ENCODE results near the gene RGS9BP. TPM values are rescaled to one million over a fixed set of nuclear protein-coding genes. Genes with fewer than 3 reads are reported as not detected.
"Not testable (repeated sequence)": the region's sequence is repeated elsewhere in the genome, so short reads cannot be mapped to it uniquely, and the experiment has no call there.

Gene RGS9BP
- total RNA-seq, 4 donors from 2014 or later = 3.9 to 10.6 (median 6.0) TPM

DNA sequence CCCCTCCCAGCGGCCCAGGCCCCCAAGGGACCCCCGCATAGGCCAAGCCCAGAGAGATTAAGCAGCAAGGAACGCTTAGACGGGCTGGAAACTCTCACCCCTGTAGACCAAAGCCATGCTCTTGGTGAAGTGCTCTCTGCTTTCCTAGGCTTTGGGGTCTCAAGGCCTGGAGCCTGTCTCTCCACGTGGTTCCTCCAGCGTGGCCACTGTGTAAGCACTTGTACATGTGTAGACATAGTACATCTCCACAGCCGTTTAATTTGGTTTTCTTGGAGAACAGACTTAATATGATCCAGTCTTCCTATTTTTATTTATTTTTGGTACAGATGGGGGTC is 17.0 kb downstream of the RGS9BP start:
- in situ Hi-C loops (cut with MboI; ENCODE audit: low sequenced_read_pairs in 4 of 4) = loop anchor here in 1 of 4 donors (10.0 to 25.0 kb wide), 2 partner anchors 108 to 330 kb away; partner anchors contain the start of gene PDCD5
- intact Hi-C loops (cut with DNase I; ENCODE audit: low total_unique reads) = loop anchor here (5.0 kb wide), 3 partner anchors 40 to 110 kb away; partner anchors contain the start of gene PDCD5

DNA sequence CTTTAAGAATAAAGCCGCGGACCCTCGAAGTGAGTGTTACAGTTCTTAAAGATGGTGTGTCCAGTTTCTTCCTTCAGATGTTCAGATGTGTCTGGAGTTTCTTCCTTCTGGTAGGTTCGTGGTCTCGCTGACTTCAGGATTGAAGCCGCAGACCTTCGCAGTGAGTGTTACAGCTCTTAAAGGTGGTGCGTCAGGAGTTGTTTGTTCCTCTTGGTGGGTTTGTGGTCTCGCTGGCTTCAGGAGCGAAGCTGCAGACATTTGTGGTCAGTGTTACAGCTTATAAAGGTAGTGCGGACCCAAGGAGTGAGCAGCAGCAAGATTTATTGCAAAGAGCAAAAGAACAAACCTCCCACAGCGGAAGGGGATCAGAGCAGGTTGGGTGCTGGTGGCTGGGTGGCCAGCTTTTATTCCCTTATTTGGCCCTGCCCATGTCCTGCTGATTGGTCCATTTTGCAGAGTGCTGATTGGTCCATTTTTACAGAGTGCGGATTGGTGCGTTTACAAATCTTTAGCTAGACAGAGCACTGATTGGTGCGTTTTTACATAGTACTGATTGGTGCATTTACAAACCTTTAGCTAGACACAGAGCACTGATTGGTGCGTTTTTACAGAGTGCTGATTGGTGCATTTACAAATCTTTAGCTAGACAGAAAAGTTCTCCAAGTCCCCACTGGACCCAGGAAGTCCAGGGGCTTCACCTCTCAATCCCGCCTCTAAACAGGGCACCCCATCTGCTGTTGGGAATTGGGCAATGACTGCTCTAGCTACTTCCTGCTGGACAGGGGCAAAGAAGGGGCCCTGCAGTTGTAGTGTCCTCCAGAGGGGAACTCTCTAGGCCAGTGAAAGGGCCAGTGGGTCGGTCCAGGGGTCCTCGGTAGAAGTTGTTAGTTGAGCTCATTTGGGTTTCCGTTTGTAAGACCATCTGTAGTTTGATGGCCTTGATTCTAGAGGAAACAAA is 17.8 kb downstream of the RGS9BP start:
- peaks cover 46 to 50% of the 10 kb centered on the region in 2 donors for H3K4me1 ChIP-seq
- not testable (repeated sequence) for ATAC-seq, H3K9me3 ChIP-seq, DNase-seq, H3K36me3 ChIP-seq, H3K27me3 ChIP-seq
- peak overlapping the region; percentile 64 to 78 (median 66) for H3K4me3 ChIP-seq
- intact Hi-C loops (cut with DNase I; ENCODE audit: low total_unique reads) = loop anchor here (5.0 kb wide), 3 partner anchors 41 to 111 kb away; partner anchors contain the start of gene PDCD5
- in situ Hi-C loops (cut with MboI; ENCODE audit: low sequenced_read_pairs in 4 of 4) = loop anchor here in 1 of 4 donors (10.0 to 25.0 kb wide), 2 partner anchors 109 to 331 kb away; partner anchors contain the start of gene PDCD5
- H3K27ac ChIP-seq = peak overlapping the region; percentile 69 to 92 (median 83)

More for the DNA sequence above, 17.0 kb downstream of the RGS9BP start:
- DNase-seq (no peak), ATAC-seq (no peak)
- no peaks in the 10 kb centered on the region for H3K9me3 ChIP-seq
- no peak for TF ChIP-seq POLR2A (IDR thresholded peaks at IDR 0.05)
- TF ChIP-seq, protein P1, sequence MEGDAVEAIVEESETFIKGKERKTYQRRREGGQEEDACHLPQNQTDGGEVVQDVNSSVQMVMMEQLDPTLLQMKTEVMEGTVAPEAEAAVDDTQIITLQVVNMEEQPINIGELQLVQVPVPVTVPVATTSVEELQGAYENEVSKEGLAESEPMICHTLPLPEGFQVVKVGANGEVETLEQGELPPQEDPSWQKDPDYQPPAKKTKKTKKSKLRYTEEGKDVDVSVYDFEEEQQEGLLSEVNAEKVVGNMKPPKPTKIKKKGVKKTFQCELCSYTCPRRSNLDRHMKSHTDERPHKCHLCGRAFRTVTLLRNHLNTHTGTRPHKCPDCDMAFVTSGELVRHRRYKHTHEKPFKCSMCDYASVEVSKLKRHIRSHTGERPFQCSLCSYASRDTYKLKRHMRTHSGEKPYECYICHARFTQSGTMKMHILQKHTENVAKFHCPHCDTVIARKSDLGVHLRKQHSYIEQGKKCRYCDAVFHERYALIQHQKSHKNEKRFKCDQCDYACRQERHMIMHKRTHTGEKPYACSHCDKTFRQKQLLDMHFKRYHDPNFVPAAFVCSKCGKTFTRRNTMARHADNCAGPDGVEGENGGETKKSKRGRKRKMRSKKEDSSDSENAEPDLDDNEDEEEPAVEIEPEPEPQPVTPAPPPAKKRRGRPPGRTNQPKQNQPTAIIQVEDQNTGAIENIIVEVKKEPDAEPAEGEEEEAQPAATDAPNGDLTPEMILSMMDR (IDR thresholded peaks at IDR 0.05 in 4 of 5, conservative IDR thresholded peaks at IDR 0.05 in 1 of 5) = no peak
- no peaks in the 10 kb centered on the region for H3K27me3 ChIP-seq
- H3K36me3 ChIP-seq = no peaks in the 10 kb centered on the region
- peaks cover 46 to 50% of the 10 kb centered on the region in 2 donors for H3K4me1 ChIP-seq
- peak overlapping the region; percentile 69 to 92 (median 83) for H3K27ac ChIP-seq
- H3K4me3 ChIP-seq = peak overlapping the region; percentile 64 to 78 (median 66)

DNA sequence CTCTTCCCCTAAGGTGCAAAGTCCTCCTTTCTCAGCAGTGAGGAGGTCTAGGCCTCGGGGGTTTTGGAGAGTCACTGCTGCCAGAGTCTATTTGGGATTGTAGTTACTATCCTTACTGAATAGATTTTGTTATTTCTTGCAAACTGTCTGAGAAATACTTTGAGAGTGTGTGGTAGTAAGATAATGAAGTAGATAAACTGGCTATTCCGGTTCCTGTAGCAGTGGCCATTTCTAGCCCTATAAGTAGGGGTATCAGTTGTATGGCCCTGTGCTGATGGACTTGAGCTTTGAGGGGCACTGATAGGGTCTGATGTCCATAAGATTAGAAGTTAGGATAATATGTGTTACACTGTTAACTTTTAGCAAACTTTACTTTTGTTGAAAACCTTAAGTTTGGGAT is 18.7 kb downstream of the RGS9BP start:
- H3K27ac ChIP-seq = peak overlapping the region; percentile 10 to 71 (median 30)

DNA sequence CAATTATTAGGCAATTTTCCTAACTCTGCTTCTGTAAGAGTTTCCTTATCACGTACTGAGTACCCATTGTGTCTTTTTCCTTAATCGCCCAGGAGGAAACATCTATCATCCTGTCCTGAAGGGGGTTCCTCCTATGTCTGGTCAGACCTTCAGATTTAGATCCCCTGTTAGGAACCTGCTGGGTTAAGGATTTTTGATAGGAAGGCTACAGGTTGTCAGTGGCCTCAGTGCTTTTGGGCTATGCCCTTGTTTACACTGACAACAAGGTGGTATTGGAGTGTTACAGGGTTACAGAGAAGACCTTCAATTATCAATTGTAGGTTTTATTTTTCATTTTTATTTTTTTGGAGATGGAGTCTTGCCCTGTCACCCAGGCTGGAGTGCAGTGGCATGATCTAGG is 19.2 kb downstream of the RGS9BP start:
- peaks cover 0 to 14% of the 10 kb centered on the region in 2 donors for H3K36me3 ChIP-seq
- DNase-seq, H3K27me3 ChIP-seq, ATAC-seq, H3K4me3 ChIP-seq, H3K9me3 ChIP-seq: not testable (repeated sequence)
- peak overlapping the region in 2 of 4 donors; percentile 60 to 71 for H3K27ac ChIP-seq
- H3K4me1 ChIP-seq = peaks cover 46 to 48% of the 10 kb centered on the region in 2 donors
- intact Hi-C loops (cut with DNase I; ENCODE audit: low total_unique reads) = loop anchor here (5.0 kb wide), 3 partner anchors 43 to 113 kb away; partner anchors contain the start of gene PDCD5
- in situ Hi-C loops (cut with MboI; ENCODE audit: low sequenced_read_pairs in 4 of 4) = loop anchor here in 1 of 4 donors (10.0 to 25.0 kb wide), 2 partner anchors 110 to 333 kb away; partner anchors contain the start of gene PDCD5

More for the DNA sequence above, 18.7 kb downstream of the RGS9BP start:
- intact Hi-C loops (cut with DNase I; ENCODE audit: low total_unique reads) (loop anchor here (5.0 kb wide), 3 partner anchors 42 to 112 kb away; partner anchors contain the start of gene PDCD5), in situ Hi-C loops (cut with MboI; ENCODE audit: low sequenced_read_pairs in 4 of 4) (loop anchor here in 1 of 4 donors (10.0 to 25.0 kb wide), 2 partner anchors 110 to 332 kb away; partner anchors contain the start of gene PDCD5)
- peak overlapping the region in 1 of 4 donors; percentile 16 for H3K4me3 ChIP-seq
- peaks cover 46 to 50% of the 10 kb centered on the region in 2 donors for H3K4me1 ChIP-seq
- ATAC-seq, H3K36me3 ChIP-seq, H3K27me3 ChIP-seq, DNase-seq, H3K9me3 ChIP-seq: not testable (repeated sequence)

- DNase-seq; intact Hi-C loops (cut with DNase I; ENCODE audit: low total_unique reads); H3K4me3 ChIP-seq; H3K27me3 ChIP-seq; H3K9me3 ChIP-seq; ATAC-seq: not testable (repeated sequence)
- in situ Hi-C loops (cut with MboI; ENCODE audit: low sequenced_read_pairs in 4 of 4) = loop anchor here in 1 of 4 donors (10.0 to 25.0 kb wide), 2 partner anchors 111 to 333 kb away; partner anchors contain the start of gene PDCD5
- peaks cover 0 to 21% of the 10 kb centered on the region in 2 donors for H3K36me3 ChIP-seq
- peaks cover 40 to 45% of the 10 kb centered on the region in 2 donors for H3K4me1 ChIP-seq
- peak overlapping the region; percentile 51 to 71 (median 62) for H3K27ac ChIP-seq
Observed at GRCh38 chr19:32695506-32695905, 19.9 kb downstream of the RGS9BP start.

DNA sequence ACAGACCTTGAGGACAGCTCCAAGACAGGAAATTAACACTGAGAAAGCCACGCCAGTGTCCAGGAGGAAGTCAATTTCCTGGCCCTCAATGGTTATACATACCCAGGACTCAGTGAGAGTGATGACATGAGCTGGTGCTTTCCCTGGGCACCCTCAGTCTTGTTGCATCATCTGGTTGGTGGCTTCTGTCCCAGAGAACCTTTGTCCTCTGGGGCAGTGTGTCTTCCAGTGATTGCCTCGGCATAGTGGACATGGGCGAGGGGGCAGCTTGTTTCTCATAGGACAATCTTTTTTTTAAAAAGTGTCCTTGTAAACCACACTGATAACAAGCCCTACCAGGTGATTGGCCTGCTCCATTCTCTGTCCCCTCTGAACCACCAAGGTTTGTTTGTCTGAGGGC is 21.1 kb downstream of the RGS9BP start:
- H3K9me3 ChIP-seq; H3K27me3 ChIP-seq; H3K4me3 ChIP-seq; intact Hi-C loops (cut with DNase I; ENCODE audit: low total_unique reads): not testable (repeated sequence)
- in situ Hi-C loops (cut with MboI; ENCODE audit: low sequenced_read_pairs in 4 of 4) = loop anchor here in 1 of 4 donors (10.0 to 25.0 kb wide), 2 partner anchors 112 to 334 kb away; partner anchors contain the start of gene PDCD5
- Histone ChIP-seq H3K27ac (peak overlapping the region; percentile 60 to 71 (median 66)), H3K36me3 (peaks cover 0 to 21% of the 10 kb centered on the region in 2 donors), H3K4me1 (peaks cover 30 to 39% of the 10 kb centered on the region in 2 donors)
- peak in 1 of 2 donors; percentile 54 for ATAC-seq
- peak in 1 of 2 donors; percentile 74 for DNase-seq

- in situ Hi-C loops (cut with MboI; ENCODE audit: low sequenced_read_pairs in 4 of 4) = not testable (repeated sequence)
- H3K36me3 ChIP-seq = peaks cover 0 to 32% of the 10 kb centered on the region in 2 donors
Observed at GRCh38 chr19:32700129-32700528, 24.5 kb downstream of the RGS9BP start.

More at GRCh38 chr19:32700129-32700528, 24.5 kb downstream of the RGS9BP start:
- H3K27ac ChIP-seq; DNase-seq; intact Hi-C loops (cut with DNase I; ENCODE audit: low total_unique reads); H3K9me3 ChIP-seq; H3K4me3 ChIP-seq; ATAC-seq; H3K27me3 ChIP-seq: not testable (repeated sequence)
- peaks cover 5 to 13% of the 10 kb centered on the region in 2 donors for H3K4me1 ChIP-seq

Measured in gastrocnemius medialis (tissue), 4 donors.